DMS79 (cell line): ENCODE data around the gene DENND1C.
"Not testable (repeated sequence)": the region's sequence is repeated elsewhere in the genome, so short reads cannot be mapped to it uniquely, and the experiment has no call there.

Experiments
- DNase-seq: peaks from one replicate; lab custom pipeline; 2025; lab: John Stamatoyannopoulos, UW

The DENND1C gene

GRCh38 chr19:6509118-6509971 is 27.8 kb upstream of the DENND1C start:
- no peak for DNase-seq

GRCh38 chr19:6508028-6508771 is 26.6 kb upstream of the DENND1C start:
- not testable (repeated sequence) for DNase-seq

- no peak for DNase-seq
Observed at GRCh38 chr19:6503407-6504201, 22.0 kb upstream of the DENND1C start.

- no peak for DNase-seq
Observed at GRCh38 chr19:6501740-6502648, 20.4 kb upstream of the DENND1C start, which contains the start of gene TUBB4A. Gene TUBB4A, minus strand, starts transcription at chr19:6502309. Its CDS starts 97 bp downstream, at chr19:6502212.

GRCh38 chr19:6500837-6501739 is 19.5 kb upstream of the DENND1C start:
- DNase-seq: no peak

- no peak for DNase-seq
Observed at GRCh38 chr19:6499052-6499790, 17.6 kb upstream of the DENND1C start.

- DNase-seq: no peak
Observed at GRCh38 chr19:6498294-6499036, 16.9 kb upstream of the DENND1C start.

- DNase-seq: no peak
Observed at GRCh38 chr19:6495947-6496346, 14.4 kb upstream of the DENND1C start.

- DNase-seq: no peak
Observed at GRCh38 chr19:6494438-6495036, 12.9 kb upstream of the DENND1C start.

GRCh38 chr19:6491802-6492592 is 10.4 kb upstream of the DENND1C start:
- no peak for DNase-seq

GRCh38 chr19:6490134-6490533 is 8.5 kb upstream of the DENND1C start:
- no peak for DNase-seq

- DNase-seq: no peak
Observed at GRCh38 chr19:6489278-6490061, 7.9 kb upstream of the DENND1C start.

GRCh38 chr19:6484831-6485230 is 3.2 kb upstream of the DENND1C start:
- no peak for DNase-seq

- DNase-seq: no peak
Observed at GRCh38 chr19:6484230-6484629, 2.6 kb upstream of the DENND1C start.

GRCh38 chr19:6483235-6483634 is 1.6 kb upstream of the DENND1C start:
- no peak for DNase-seq

- DNase-seq: no peak
Observed at GRCh38 chr19:6482343-6482686, 728 bp upstream of the DENND1C start.
